Measurements from ENCODE around the gene NUDT3.
"Not testable (repeated sequence)": the region's sequence is repeated elsewhere in the genome, so short reads cannot be mapped to it uniquely, and the experiment has no call there.

NUDT3 gene

DNA sequence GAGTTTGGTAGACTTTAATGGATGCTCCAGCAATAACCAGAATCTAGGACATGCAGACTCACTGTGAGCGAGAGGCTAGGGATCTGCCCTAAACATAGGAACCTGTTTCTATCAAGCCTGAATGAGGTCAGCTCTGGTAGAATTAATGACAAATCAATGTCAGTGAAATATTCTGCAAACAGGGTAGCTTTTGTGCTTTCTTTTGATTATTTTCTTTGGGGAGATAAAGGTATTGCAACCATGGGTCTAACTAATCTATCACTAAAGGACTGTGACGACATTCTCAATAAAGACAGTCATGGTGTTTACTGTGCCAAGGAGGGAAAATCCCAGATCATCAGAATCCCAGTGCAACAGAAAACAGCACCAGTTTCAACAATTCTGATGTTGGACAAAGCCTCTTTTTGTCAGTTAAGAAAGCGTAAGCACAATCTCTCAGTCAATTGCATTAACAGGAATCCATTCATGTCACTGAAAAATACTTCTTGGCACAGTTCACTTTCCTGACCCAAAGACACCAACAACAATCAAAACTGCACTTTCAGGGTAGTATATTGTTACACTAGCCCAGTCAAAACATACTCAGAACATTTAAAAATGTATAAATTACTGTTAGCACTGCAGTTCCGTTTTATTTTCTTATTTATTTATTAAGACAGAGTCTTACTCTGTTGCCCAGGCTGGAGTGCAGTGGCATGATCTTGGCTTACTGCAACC, 106.9 kb downstream of the NUDT3 start:
- no peak for DNase-seq (ENCODE audit: low spot score)

DNA sequence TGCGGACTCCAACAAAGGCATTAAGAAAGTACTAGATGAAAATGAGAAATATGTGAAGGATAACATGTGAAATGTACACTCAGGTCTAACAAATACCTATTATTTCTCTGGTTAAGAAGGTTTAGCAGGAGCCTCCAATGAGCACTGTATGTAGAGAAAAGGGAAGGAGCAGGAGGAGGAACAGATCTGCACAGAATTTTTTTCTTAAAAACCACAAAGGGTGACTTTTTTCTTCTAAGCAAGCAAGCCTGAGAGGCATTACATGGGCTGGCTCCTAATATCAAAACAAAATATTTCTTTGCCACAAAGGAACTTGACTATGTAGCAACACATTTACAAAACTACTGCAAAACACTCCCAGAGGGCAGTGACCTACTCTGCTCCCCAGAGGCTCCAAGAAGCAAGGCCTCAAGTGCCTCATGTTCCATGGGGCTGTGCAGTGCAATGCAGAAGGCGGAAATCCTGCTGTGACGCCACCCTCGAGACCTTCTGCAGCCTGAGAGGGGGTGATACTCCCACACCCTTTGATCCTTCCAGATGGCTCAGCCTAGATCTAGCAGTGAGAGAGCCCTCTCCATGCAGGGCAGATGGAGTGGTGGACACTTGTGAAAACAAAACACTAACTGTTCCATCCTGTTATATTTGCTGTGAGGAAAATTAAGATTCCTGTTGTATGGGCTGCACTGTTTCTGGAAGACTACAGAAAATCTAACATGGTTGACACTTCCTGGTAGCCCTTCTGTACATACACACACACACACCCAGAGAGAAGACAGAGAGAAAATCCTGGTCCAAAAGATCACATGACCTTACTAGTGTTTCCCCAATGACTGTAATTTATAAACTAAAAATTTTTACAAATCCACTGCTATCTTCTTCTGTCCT, 107.7 kb downstream of the NUDT3 start:
- DNase-seq (ENCODE audit: low spot score) = peak; percentile 74

DNA sequence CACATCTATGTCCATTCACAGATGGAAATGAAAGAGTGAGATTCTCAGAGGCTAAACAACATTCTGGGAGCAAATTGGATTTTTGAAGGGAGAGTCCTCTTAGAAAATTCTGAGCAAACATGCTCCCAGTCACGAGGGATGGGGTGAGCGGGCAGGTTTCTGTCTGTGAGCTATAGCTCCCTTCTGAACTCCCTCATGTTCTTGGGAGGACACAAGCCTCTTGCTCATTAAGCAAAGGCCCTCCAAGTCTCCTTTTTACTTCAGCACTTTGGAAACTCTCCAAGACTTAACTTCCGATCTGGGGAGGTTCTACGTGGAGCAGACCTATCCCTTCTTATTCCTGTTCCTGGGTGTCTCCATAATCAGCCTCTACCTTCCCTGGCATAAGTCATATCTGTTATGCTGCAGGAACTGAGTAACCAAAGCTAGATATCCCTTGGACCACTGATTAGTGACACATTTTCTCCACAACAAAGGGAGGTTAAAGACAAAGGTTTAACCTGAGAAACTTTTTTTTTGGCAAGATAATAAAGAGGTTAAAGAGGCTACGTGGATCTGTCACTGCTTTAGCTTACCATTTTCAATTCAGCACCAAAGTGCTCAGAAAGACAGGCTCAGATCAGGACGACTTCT, 110.7 kb downstream of the NUDT3 start:
- no peak for DNase-seq (ENCODE audit: low spot score)

DNA sequence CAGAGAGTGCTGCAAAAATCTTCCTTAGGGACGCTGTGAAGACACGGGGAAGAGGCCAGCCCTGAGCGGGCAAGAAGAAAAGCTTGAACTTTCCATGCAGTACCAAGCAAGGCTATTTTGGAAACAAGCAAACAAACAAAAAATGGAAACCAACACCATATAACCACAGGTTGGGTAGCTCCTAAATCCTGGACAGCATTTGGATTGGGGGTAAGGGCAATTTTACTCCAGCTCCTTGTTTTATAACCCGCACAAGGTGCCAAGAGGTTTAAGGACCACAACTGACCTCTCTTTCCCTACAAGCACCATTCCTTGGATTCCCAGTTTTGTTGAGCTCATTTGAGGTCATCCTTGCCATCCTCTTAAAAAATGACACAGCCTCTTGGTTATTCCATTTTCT, 112.3 kb downstream of the NUDT3 start:
- no peak for DNase-seq (ENCODE audit: low spot score)

DNA sequence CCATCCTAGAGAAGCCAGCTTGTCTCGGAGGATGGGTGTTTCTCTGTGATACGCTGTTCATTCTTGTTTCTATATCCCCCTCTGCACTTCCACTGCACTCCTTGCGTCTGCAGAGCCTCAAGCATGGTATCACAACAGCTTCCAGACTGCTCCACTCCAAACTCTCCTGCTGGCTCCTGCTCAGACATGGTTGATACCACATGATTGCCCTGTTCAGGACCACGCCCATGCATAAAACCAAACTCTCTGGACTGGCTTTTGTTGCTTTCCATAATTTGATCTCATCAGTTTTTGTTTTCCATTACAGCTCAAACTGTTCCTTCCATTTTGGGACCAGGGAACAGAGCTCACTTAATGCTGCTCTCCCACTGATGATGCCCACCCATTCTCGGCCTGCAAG, 113.6 kb downstream of the NUDT3 start:
- DNase-seq (ENCODE audit: low spot score) = no peak

DNA sequence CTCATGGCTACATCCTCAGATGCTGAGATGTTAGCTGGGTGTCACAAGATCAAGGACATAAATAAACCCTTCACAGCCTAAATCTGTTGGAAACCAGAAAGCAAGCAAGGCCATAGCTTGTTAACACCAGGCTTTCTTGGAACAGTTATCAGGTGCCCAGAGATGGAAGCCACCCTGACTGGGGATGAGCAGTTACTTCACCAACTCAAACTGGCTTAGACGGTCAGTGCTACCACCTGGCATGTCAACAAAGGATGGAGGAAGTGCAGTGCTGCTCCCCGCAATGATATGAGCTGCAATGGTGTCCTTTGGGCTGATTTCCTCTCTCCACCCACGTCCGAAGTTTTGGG, 114.7 kb downstream of the NUDT3 start:
- no peak for DNase-seq (ENCODE audit: low spot score)

DNA sequence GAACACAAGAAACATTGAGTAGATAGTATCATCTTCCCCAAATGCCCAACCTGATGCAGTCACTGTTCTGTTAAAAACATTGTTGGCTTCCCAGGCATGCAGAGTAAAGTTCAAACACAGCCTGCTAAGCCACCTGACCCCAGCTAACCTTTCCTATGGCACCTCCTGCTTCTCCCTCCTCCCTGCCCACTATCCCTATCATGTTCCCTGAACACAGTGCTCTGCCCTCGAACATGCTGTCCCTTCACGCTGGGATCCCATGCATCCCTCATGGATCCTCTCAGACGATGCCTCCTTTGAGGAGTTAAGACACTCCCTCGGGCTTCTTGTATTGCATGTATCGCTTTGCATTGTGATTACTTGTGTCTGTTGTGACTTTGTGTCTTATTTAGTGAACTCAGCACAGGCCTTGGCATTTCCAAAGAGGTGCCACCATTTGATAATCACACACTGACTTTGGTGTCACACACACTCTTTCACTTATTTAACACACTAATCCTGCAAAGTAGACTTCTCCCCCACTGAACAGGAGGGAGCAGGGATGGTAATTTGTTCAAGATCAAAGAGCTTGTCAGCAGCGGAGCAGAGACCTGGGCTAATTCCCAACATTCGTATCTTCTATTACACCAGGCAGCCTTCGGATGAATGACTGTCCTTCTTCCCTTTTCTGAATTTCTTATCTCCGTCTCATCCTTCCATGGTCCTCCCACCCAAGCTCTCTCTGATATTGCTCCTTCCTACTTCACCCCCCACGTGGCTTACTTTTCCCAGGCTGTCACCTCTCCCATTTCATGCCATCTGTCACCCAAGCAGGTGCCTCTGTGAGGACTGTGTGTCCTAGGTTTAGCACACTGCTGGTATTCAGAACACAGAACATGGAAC, 115.3 kb downstream of the NUDT3 start:
- no peak for DNase-seq (ENCODE audit: low spot score)

DNA sequence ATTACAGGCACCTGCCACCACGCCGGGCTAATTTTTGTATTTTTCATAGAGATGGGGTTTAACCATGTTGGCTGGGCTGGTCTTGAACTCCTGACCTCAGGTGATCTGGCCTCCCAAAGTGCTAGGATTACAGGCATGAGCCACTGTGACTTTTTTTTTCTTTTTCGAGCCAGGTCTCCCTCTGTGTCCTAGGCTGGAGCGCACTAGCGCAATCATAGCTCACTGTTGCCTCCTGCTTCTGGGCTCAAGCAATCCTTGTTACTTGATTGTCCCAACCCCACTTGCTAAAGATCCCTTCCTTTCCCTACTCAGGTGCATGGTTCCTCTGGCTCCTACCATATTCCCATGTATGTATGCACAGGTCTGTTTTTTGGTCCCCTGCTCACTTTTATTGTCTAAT, 116.3 kb downstream of the NUDT3 start:
- no peak for DNase-seq (ENCODE audit: low spot score)

DNA sequence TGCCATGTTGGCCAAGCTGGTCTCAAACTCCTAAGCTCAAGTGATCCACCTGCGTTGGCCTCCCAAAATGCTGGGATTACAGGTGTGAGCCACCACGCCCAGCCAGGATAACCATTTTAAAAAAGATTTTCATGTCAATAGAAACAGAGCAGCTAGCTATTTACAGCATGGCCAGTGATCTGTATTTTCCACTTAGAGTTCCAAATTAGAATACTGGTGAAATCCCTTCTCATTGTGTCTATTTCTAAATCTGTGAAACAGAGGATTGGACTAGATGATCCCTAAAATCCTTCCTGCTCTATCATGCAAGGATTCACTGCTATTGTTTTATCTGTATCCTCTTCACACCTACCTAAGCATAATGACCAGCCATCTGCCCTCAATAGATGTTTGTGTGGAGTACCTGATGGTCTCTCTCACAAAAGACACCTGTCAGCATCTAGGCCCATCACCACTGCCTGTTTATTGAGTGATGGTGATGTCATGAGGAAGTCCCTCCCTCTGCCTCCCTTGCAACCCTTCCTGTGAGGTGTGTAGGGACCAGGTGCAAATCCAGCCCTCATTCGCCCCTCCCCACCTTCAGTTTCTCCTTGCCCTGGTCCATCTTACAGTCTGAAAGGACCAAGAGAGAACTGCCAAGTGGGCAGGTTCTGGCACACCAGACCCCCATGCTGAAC, 117.2 kb downstream of the NUDT3 start:
- no peak for DNase-seq (ENCODE audit: low spot score)

DNA sequence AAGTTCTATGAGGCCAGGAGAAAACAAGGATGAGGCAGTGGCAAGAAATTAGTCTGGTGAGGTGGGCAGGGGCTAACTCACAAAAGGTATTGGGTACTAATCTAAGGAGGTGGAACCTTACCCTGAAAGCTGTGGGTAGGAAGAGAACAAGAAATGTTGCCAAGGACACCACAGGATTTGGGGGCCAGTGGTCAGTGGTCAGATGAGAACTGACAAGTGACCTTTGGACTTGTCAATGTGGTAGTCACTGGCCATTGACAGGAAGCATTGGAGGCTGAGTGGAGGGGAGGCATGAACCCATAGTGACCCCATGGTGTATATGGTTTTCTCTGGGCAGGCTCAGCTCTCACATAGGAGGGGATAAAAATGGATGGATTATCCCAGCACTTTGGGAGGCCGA, 118.3 kb downstream of the NUDT3 start:
- no peak for DNase-seq (ENCODE audit: low spot score)

DNA sequence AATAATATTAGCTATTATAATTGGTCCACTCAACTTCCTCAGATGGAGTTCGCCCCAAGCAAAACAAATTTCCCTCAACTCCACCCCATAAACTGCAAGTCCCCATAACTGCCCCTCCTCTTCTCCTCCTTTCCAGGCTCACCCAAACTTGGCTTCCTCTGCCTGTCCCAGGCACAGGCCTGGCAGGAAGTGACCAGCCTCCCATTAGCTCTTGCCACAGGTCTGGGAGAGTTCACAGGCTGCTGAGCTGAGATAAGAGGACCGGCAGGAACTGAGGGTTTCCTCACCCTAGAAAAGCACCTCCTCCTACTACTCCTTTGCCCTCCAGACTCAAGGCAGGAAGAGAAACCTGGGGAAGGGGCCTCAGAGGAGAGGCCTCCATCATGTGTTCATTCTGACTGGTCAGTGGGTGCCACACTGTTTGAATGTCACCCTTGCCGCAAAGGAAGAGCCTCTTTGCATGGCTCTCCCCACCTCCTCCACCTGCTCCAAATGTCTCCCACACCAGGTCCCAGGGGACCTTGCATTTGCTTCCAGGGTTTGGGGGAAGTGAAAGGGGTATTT, 119.1 kb downstream of the NUDT3 start:
- DNase-seq (ENCODE audit: low spot score) = peak; percentile 19

DNA sequence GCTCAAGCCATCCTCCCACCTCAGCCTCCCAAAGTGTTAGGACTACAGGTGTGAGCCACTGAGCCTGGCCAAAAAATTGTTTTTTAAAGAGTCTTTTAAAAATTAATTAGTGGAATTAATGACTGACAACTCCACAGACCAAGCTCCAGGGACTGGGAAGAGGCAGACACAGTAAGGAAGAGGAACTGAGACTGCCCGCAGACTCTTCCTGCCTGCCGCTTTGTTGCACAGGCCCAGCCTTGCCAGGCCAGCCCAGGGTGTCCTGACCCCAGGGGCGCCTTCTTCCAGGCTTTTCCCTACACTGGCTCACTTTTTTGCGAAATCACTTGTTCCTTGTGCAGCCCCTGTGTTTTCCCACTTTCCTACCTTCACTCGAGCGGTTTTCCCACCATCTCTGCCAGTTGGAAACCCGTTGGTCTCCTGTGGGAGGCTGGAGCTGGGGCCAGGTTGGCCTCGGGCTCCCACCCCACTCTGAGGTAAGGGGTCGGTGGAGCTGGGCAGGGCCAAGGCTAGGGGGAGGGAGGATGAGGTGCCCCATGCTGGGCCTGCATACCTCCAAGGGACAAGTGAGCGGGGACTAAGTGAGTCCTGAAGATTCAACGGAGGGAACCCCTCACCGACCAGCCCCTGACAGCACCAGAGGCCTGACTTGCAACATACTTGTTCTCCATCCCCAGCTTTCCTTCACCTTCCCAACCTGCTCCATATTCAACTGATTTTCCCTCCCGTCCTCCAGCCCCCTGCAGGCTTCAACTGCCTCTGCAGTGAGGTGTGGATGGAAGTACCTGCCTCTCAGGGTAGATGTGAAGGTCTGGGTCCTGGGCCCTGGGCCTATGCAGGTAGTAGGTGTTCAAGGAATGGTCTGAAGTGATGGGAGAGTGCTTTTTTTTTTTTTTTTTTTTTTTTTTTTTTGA, 120.2 kb downstream of the NUDT3 start:
- no peak for DNase-seq (ENCODE audit: low spot score)

DNA sequence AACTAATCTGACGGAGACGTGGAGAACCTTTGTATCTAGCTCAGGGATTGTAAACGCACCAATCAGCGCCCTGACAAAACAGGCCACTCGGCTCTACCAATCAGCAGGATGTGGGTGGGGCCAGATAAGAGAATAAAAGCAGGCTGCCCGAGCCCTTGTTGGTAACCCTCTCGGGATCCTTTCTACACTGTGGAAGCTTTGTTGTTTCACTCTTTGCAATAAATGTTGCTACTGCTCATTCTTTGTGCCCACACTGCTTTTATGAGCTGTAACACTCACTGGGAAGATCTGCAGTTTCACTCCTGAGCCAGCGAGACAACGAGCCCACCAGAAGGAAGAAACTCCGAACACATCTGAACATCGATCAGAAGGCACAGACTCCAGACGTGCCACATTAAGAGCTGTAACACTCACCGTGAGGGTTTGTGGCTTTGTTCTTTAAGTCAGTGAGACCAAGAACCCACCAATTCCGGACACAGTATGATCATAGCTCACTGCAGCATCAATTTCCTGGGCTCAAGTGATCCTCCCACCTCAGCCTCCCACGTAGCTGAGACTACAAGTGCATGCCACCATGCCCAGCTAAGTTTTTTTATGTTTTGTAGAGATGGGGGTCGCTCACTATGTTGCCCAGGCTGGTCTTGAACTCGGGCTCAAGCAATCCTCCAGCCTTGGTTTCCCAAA, 122.7 kb downstream of the NUDT3 start:
- DNase-seq (ENCODE audit: low spot score) = not testable (repeated sequence)

DNA sequence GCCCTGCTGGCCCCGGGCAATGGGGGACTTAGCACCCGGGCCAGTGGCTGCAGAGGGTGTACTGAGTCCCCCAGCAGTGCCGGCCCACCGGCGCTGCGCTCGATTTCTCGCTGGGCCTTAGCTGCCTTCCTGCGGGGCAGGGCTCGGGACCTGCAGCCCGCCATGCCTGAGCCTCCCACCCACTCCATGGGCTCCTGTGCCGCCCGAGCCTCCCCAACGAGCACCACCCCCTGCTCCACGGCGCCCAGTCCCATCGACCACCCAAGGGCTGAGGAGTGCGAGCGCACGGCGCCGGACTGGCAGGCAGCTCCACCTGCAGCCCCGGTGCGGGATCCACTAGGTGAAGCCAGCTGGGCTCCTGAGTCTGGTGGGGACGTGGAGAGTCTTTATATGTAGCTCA, 123.3 kb downstream of the NUDT3 start:
- not testable (repeated sequence) for DNase-seq (ENCODE audit: low spot score)

DNA sequence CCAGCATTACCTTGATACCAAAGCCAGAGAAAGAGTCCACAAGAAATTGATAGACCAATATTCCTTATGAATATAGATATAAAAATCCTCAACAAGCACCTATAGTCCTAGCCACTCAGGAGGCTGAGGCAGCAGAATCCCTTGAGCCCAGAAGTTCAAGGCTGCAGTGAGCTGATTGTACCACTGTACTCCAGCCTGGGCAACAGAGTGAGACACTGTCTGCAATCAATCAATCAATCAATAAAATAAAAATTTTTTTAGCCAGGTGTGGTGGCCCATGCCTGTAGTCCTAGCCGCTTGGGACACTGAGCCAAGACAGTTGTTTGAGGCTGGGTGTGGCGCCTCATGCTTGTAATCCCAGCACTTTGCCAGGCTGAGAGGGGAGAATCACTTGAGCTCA, 124.7 kb downstream of the NUDT3 start:
- no peak for DNase-seq (ENCODE audit: low spot score)

DNA sequence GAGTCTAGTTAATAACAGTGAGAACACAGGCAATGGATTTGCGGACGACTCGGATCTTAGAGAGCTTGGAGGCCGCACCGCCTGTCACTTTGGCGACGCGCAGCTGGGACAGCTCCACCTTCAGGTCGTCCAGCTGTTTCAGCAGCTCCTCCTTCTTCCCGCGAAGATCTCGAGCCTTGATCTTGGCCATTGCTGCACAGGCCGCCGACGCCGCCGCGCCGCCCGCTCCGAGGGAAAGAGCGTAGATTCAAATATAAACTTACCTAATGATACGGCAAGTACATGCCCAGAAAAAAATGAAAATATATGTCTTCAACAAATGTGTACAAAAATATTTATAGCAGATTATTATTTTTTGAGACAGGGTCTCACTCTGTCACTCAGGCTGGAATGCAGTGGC, 129.0 kb downstream of the NUDT3 start:
- not testable (repeated sequence) for DNase-seq (ENCODE audit: low spot score)

DNA sequence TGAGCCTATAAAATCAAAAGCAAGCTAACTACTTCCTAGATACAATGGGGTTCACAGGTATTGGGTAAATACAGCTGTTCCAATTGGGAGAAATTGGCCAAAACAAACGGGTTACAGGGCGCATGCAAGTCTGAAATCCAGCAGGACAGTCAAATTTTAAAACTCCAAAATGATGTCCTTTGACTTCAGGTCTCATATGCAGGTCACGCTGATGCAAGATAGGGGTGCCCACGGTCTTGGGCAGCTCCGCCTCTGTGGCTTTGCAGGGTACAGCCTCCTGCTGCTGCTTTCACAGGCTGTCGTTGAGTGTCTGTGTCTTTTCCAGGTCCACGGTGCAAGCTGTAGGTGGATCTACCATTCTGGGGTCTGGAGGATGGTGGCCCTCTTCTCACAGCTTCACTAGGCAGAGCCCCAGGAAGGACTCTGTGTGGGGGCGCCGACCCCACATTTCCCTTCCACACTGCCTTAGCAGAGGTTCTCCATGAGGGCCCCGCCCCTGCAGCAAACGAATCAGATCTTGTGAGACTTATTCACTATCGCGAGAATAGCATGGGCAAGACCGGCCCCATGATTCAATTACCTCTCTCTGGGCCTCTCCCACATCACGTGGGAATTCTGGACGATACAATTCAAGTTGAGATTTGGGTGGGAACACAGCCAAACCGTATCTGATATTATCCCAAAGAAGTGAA, 131.7 kb downstream of the NUDT3 start:
- DNase-seq (ENCODE audit: low spot score) = no peak

DNA sequence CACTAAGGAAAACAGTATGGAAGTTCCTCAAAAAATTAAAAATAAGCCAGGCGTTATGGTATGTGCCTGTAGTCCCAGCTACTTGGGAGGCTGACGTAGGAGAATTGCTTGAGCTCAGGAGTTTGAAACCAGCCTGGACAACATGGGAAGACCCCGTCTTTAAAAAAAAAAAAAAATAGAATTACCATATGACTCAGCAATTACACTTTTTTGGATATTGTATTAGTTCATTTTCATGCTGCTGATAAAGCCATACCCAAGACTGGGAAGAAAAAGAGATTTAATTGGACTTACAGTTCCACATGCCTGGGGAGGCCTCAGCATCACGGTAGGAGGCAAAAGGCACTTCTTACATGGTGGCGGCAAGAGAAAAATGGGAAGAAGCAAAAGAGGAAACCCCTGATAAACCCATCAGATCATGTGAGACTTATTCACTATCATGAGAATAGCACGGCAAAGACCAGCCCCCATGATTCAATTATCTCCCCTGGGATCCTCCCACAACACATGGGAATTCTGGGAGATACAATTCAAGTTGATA, 132.9 kb downstream of the NUDT3 start:
- DNase-seq (ENCODE audit: low spot score) = no peak

DNA sequence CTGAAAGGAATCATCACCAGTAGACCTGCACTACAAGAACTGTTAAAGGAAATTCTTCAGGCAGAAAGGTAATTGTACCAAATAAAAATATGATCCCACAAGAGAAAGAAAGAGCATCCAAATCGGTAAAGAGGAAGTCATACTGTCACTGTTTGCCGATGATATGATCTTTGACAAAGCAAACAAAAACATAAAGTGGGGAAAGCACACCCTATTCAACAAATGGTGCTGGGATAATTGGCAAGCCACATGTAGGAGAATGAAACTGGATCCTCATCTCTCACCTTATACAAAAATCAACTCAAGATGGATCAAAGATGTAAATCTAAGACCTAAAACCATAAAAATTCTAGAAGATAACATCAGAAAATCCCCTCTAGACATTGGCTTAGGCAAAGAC, 140.1 kb downstream of the NUDT3 start:
- DNase-seq (ENCODE audit: low spot score) = not testable (repeated sequence)

All from GM03348 (cell line).